GM12865 (cell line): ENCODE results near the gene METTL23.
A peak's percentile ranks its signal among the peaks of the same experiment; 100 is the strongest.

Source experiments
- DNase-seq: peaks from one replicate; pipeline ENCODE4 v3.0.0; 2010; ENCODE audit warnings: low read depth
- H3K4me3 ChIP-seq: 2 replicates; pipeline ENCODE4 v1.5.1; 2011; ENCODE audit warnings: mild to moderate bottlenecking, low read depth, low read length, control low read depth
- TF ChIP-seq, protein P1 (sequence below): IDR thresholded peaks from 2 replicates; pipeline ENCODE4 v1.5.1; 2011; ENCODE audit warnings: low read length, control low read depth, low read depth, inconsistent platforms; ENCODE audit not compliant: insufficient read depth; ENCODE audit errors: missing control alignments

METTL23 gene

GRCh38 chr17:76772842-76773525, 46.3 kb downstream of the METTL23 start:
- no peak for DNase-seq
- H3K4me3 ChIP-seq, result no peak overlapping the region

GRCh38 chr17:76775021-76775600, 48.5 kb downstream of the METTL23 start:
- TF ChIP-seq, protein P1, sequence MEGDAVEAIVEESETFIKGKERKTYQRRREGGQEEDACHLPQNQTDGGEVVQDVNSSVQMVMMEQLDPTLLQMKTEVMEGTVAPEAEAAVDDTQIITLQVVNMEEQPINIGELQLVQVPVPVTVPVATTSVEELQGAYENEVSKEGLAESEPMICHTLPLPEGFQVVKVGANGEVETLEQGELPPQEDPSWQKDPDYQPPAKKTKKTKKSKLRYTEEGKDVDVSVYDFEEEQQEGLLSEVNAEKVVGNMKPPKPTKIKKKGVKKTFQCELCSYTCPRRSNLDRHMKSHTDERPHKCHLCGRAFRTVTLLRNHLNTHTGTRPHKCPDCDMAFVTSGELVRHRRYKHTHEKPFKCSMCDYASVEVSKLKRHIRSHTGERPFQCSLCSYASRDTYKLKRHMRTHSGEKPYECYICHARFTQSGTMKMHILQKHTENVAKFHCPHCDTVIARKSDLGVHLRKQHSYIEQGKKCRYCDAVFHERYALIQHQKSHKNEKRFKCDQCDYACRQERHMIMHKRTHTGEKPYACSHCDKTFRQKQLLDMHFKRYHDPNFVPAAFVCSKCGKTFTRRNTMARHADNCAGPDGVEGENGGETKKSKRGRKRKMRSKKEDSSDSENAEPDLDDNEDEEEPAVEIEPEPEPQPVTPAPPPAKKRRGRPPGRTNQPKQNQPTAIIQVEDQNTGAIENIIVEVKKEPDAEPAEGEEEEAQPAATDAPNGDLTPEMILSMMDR, result no peak
- no peak overlapping the region for H3K4me3 ChIP-seq
- DNase-seq, result no peak

More at GRCh38 chr17:76772842-76773525, 46.3 kb downstream of the METTL23 start:
- TF ChIP-seq, protein P1, result no peak

GRCh38 chr17:76781056-76781982, 54.7 kb downstream of the METTL23 start:
- TF ChIP-seq, protein P1, result no peak
- peak; percentile 3 for DNase-seq

DNA sequence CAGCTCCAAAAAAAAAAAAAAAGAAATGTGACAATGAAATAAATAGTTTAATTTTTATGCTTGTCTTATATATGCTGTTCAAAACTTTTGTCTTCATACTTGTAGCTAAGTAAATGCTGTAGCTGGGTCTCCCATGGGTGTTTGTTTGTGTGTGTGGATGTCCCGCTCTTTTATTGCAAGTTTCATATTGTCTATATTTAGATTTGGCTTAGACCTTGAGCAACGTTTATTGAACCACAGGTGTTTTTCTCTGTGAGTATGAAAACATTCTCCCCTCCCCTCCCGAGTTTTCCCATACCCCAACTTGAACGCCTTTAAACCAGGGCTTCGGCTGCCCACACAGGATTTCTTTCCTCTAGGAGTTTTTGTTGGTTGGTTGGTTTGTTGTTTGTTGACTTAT, 56.5 kb downstream of the METTL23 start:
- DNase-seq, result peak; percentile 37
- TF ChIP-seq, protein P1, result no peak
- H3K4me3 ChIP-seq, result no peak overlapping the region

More at GRCh38 chr17:76781056-76781982, 54.7 kb downstream of the METTL23 start:
- H3K4me3 ChIP-seq, result no peak overlapping the region
